K562 (cell line): Measurements from ENCODE around the gene BRCA1.

Experiments used
- SMARCA4 ChIP-seq: fragments of 450-650 bp; IDR thresholded peaks from 2 replicates; pipeline ENCODE4 v1.6.1; 2016
- SMARCE1 ChIP-seq: fragments of 450-650 bp; IDR thresholded peaks from 2 replicates; pipeline ENCODE4 v1.7.1; 2016; ENCODE audit warnings: mild to moderate bottlenecking
- TBP ChIP-seq: optimal IDR thresholded peaks from 2 replicates; pipeline ENCODE3; 2011; ENCODE audit warnings: low read depth, low read length, improper control_type of control experiment
- TF ChIP-seq, protein P1 (sequence below): fragments of 250-450 bp; sonication (Bioruptor Pico); IDR thresholded peaks from 2 replicates; pipeline ENCODE4 v1.8.0; 2021; ENCODE audit warnings: borderline replicate concordance, mild to moderate bottlenecking, moderate library complexity; ENCODE audit not compliant: poor library complexity, severe bottlenecking
- TF ChIP-seq, protein P2 (sequence below): IDR thresholded peaks from 3 replicates; pipeline ENCODE4 v1.6.1; 2011; ENCODE audit warnings: borderline replicate concordance, mild to moderate bottlenecking, moderate library complexity; ENCODE audit not compliant: insufficient read length; ENCODE audit errors: extremely low read depth

DNA sequence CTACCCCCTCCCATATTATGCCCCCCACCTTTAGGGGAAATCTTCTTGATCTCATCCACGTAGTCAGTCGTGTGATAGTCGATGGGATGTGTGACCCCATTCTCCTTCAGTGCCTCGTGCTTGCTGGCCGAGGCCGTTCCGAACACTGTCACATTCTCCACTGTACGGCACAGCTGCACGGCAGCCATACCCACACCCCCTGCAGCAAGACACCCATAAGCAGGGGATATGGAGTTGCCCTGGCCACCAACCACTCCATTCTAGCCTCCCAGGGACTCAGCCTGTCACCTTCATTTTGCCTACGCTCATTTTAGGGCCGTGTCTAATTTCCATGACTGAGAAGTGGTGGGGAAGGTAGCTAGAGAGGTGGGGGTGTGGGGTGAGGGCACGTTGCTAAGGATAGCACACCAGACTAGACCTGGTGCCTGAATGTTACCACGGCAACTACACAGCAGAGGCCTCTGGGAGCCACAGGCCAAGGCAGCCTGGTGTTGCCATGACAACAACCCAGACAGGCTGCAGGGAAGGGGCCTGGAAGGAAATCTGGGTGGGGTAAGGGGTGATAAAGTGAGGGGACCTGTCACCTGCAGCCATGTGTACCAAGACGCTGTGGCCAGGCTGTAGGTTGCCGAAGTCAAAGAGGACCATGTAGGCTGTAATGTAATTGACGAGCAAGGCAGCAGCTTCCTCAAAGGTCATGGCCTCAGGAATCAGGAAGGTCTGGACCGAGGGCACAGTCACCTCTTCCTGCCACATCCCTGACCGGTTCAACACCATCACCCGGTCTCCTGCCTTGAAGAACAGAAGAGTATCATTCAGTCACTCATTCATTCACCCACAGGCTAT, 106.9 kb downstream of the BRCA1 start:
- TF ChIP-seq, protein P1, sequence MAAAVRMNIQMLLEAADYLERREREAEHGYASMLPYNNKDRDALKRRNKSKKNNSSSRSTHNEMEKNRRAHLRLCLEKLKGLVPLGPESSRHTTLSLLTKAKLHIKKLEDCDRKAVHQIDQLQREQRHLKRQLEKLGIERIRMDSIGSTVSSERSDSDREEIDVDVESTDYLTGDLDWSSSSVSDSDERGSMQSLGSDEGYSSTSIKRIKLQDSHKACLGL (CRISPR knock-in tag), result no peak
- TF ChIP-seq, protein P2, sequence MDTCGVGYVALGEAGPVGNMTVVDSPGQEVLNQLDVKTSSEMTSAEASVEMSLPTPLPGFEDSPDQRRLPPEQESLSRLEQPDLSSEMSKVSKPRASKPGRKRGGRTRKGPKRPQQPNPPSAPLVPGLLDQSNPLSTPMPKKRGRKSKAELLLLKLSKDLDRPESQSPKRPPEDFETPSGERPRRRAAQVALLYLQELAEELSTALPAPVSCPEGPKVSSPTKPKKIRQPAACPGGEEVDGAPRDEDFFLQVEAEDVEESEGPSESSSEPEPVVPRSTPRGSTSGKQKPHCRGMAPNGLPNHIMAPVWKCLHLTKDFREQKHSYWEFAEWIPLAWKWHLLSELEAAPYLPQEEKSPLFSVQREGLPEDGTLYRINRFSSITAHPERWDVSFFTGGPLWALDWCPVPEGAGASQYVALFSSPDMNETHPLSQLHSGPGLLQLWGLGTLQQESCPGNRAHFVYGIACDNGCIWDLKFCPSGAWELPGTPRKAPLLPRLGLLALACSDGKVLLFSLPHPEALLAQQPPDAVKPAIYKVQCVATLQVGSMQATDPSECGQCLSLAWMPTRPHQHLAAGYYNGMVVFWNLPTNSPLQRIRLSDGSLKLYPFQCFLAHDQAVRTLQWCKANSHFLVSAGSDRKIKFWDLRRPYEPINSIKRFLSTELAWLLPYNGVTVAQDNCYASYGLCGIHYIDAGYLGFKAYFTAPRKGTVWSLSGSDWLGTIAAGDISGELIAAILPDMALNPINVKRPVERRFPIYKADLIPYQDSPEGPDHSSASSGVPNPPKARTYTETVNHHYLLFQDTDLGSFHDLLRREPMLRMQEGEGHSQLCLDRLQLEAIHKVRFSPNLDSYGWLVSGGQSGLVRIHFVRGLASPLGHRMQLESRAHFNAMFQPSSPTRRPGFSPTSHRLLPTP, result no peak
- TF ChIP-seq TBP (no peak), SMARCE1 (no peak), SMARCA4 (no peak)
